ENCODE data around the gene C11orf71.

The C11orf71 gene

DNA sequence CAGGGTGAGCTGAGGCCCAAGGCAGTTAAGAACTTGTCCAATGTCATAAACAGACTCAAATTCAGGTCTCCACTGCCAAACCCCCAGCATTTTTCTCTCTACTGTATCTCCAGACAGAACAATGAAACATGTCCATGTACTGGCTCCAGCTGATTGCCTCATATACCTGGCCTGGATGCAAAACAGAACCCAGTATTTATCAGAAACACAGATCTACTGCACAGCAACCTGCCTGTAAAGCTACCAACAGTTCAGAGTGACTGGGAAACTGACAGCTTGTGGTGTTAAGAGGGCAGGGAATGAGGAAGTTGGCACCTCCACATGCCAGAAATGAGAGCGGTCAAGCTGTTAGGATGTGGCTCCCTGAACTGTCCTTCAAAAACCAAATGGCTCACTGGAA is 41.6 kb downstream of the C11orf71 start:
- no peak for DNase-seq

DNA sequence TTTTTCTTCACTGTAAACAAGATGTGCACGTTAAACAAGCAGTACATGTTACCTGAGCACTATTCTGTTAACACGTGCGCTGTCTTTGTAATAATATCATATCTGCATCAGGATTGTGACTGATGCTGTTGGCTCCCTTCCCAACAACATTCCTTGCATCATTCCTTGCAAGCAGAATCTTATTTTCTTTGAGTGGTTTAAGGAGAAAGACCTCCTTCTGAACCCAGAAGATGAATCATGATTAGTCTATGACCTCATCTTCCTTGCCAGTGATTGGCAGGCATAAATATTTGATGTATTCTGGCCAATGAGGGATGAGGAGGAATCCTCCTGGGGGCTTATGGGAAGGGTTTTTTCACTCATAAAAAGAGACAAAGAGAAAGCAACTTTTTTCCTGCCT is 46.2 kb downstream of the C11orf71 start:
- no peak for DNase-seq

DNA sequence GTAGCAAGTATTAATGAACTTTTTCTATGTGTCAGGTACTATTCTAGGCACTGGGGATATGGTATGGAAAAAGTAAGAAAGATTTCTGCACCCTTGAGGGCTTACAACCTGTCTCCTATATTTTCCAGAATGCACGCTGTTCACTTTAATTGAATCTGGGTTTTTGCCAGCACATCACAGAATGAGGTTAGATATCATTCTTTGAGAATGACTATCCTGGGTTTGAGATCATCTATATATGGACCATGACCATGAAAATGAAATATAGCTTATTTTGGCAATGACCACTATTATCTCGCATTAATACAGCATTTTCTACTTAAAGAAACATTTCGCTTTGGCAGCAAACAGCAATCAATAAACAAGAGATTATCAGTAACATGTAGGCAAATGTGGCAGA is 46.9 kb downstream of the C11orf71 start:
- DNase-seq = no peak

- DNase-seq = no peak
Measured at GRCh38 chr11:114350022-114350421, 50.3 kb downstream of the C11orf71 start.
